ENCODE measurements around the gene SDHAF3.
"Not testable (repeated sequence)": the region's sequence is repeated elsewhere in the genome, so short reads cannot be mapped to it uniquely, and the experiment has no call there.

The SDHAF3 gene

GRCh38 chr7:97126483-97127171 is 9.1 kb downstream of the SDHAF3 start:
- no peak for DNase-seq

- DNase-seq, result no peak
Observed at GRCh38 chr7:97128736-97129135, 11.2 kb downstream of the SDHAF3 start.

GRCh38 chr7:97130417-97131139 is 13.1 kb downstream of the SDHAF3 start:
- DNase-seq, result no peak

GRCh38 chr7:97133159-97133558 is 15.7 kb downstream of the SDHAF3 start:
- DNase-seq, result no peak

GRCh38 chr7:97138830-97139229 is 21.3 kb downstream of the SDHAF3 start:
- no peak for DNase-seq

GRCh38 chr7:97145068-97145467 is 27.6 kb downstream of the SDHAF3 start:
- no peak for DNase-seq

- no peak for DNase-seq
Observed at GRCh38 chr7:97149843-97150242, 32.3 kb downstream of the SDHAF3 start.

- no peak for DNase-seq
Observed at GRCh38 chr7:97155897-97156418, 38.5 kb downstream of the SDHAF3 start.

GRCh38 chr7:97159984-97160383 is 42.5 kb downstream of the SDHAF3 start:
- DNase-seq, result not testable (repeated sequence)

GRCh38 chr7:97161609-97162008 is 44.1 kb downstream of the SDHAF3 start:
- not testable (repeated sequence) for DNase-seq

GRCh38 chr7:97166308-97166707 is 48.8 kb downstream of the SDHAF3 start:
- DNase-seq, result no peak

GRCh38 chr7:97167176-97167575 is 49.7 kb downstream of the SDHAF3 start:
- DNase-seq, result no peak

GRCh38 chr7:97167749-97168148 is 50.3 kb downstream of the SDHAF3 start:
- DNase-seq, result no peak

GRCh38 chr7:97174303-97174702 is 56.8 kb downstream of the SDHAF3 start:
- no peak for DNase-seq

GRCh38 chr7:97179454-97180104 is 62.1 kb downstream of the SDHAF3 start:
- peak; percentile 39 to 48 for DNase-seq

GRCh38 chr7:97187067-97187466 is 69.6 kb downstream of the SDHAF3 start:
- no peak for DNase-seq

GRCh38 chr7:97196174-97196573 is 78.7 kb downstream of the SDHAF3 start:
- not testable (repeated sequence) for DNase-seq

- DNase-seq, result no peak
Observed at GRCh38 chr7:97198596-97198995, 81.1 kb downstream of the SDHAF3 start.

- DNase-seq, result no peak
Observed at GRCh38 chr7:97200018-97200417, 82.5 kb downstream of the SDHAF3 start.

GRCh38 chr7:97203957-97204356 is 86.5 kb downstream of the SDHAF3 start:
- no peak for DNase-seq

GRCh38 chr7:97204821-97205220 is 87.3 kb downstream of the SDHAF3 start:
- DNase-seq, result no peak

GRCh38 chr7:97215556-97215955 is 98.1 kb downstream of the SDHAF3 start:
- DNase-seq, result no peak

- no peak for DNase-seq
Observed at GRCh38 chr7:97218767-97219166, 101.3 kb downstream of the SDHAF3 start.

GRCh38 chr7:97219237-97219636 is 101.7 kb downstream of the SDHAF3 start:
- no peak for DNase-seq
